Neutrophil (primary cell): ENCODE data around the gene DNAJC2.

Source experiments
- H3K27ac ChIP-seq: fragments of 200-600 bp; sonication (generic); 2 replicates; pipeline ENCODE4 v1.5.1; 2016; ENCODE audit warnings: mild to moderate bottlenecking, moderate library complexity
- H3K27me3 ChIP-seq: fragments of 200-600 bp; sonication (generic); 2 replicates; pipeline ENCODE4 v1.6.0; 2016; ENCODE audit warnings: mild to moderate bottlenecking
- H3K36me3 ChIP-seq: fragments of 200-600 bp; sonication (generic); 2 replicates; pipeline ENCODE4 v1.5.1; 2017
- H3K4me1 ChIP-seq, 2 experiments: fragments of 200-600 bp in 1 of 2; sonication (generic) in 1 of 2; 1 replicate in 1 of 2; 2 replicates in 1 of 2; pipeline versions ENCODE4 v1.5.1 to v1.6.1; 2013 to 2016; ENCODE audit warnings: low read depth in 1 of 2, low read length in 1 of 2, mild to moderate bottlenecking in 1 of 2, moderate library complexity in 1 of 2; ENCODE audit not compliant: control insufficient read depth in 1 of 2, insufficient read depth in 1 of 2
- H3K4me3 ChIP-seq, 2 experiments: fragments of 200-600 bp in 1 of 2; sonication (generic) in 1 of 2; 1 replicate in 1 of 2; 2 replicates in 1 of 2; pipeline ENCODE4 v1.5.1; 2013 to 2016; ENCODE audit warnings: low read depth in 1 of 2, low read length in 1 of 2, mild to moderate bottlenecking in 1 of 2, moderate library complexity in 1 of 2
- H3K9me3 ChIP-seq: fragments of 200-600 bp; sonication (generic); 2 replicates; pipeline ENCODE4 v1.5.1; 2016
- CTCF ChIP-seq: fragments of 200-600 bp; sonication (generic); IDR thresholded peaks from 2 replicates; pipeline ENCODE4 v1.5.1; 2016; ENCODE audit warnings: antibody characterized with exemption

DNAJC2 gene

GRCh38 chr7:103307503-103308231 is 36.9 kb downstream of the DNAJC2 start:
- Histone ChIP-seq H3K36me3 (peaks cover 86% of the 10 kb centered on the region), H3K4me1 (peaks cover 14 to 16% of the 10 kb centered on the region in 2 experiments), H3K9me3 (no peaks in the 10 kb centered on the region), H3K27ac (peak overlapping the region; percentile 58), H3K27me3 (no peaks in the 10 kb centered on the region), H3K4me3 (no peak overlapping the region)
- TF ChIP-seq CTCF = no peak

GRCh38 chr7:103301441-103301840 is 43.1 kb downstream of the DNAJC2 start:
- peaks cover 74% of the 10 kb centered on the region for H3K36me3 ChIP-seq

GRCh38 chr7:103299660-103300059 is 44.9 kb downstream of the DNAJC2 start:
- no peaks in the 10 kb centered on the region for H3K27me3 ChIP-seq
- H3K9me3 ChIP-seq = no peaks in the 10 kb centered on the region
- H3K36me3 ChIP-seq = peaks cover 60% of the 10 kb centered on the region
- TF ChIP-seq CTCF = no peak
- no peak overlapping the region for H3K4me3 ChIP-seq
- H3K4me1 ChIP-seq = peaks cover 13 to 18% of the 10 kb centered on the region in 2 experiments
- H3K27ac ChIP-seq = no peak overlapping the region

More at GRCh38 chr7:103301441-103301840, 43.1 kb downstream of the DNAJC2 start:
- H3K27me3 ChIP-seq = no peaks in the 10 kb centered on the region
- no peak for TF ChIP-seq CTCF
- no peak overlapping the region for H3K27ac ChIP-seq
- peaks cover 19 to 23% of the 10 kb centered on the region in 2 experiments for H3K4me1 ChIP-seq
- no peaks in the 10 kb centered on the region for H3K9me3 ChIP-seq
- H3K4me3 ChIP-seq = no peak overlapping the region

GRCh38 chr7:103297837-103298179 is 46.8 kb downstream of the DNAJC2 start:
- Histone ChIP-seq H3K27ac (peak overlapping the region; percentile 82), H3K4me1 (peaks cover 13 to 18% of the 10 kb centered on the region in 2 experiments), H3K27me3 (no peaks in the 10 kb centered on the region), H3K4me3 (peak overlapping the region; percentile 73 to 80), H3K9me3 (no peaks in the 10 kb centered on the region), H3K36me3 (peaks cover 42% of the 10 kb centered on the region)
- no peak for TF ChIP-seq CTCF

- Histone ChIP-seq H3K27me3 (no peaks in the 10 kb centered on the region), H3K9me3 (no peaks in the 10 kb centered on the region), H3K4me1 (peaks cover 13 to 18% of the 10 kb centered on the region in 2 experiments), H3K4me3 (peak within 1 kb of the TSS; percentile 73 to 80), H3K27ac (peak within 1 kb of the TSS; percentile 82), H3K36me3 (peaks cover 35% of the 10 kb centered on the region)
- peak; percentile 97 for TF ChIP-seq CTCF
These were observed 47.4 kb downstream of the DNAJC2 start, which contains the start of gene PMPCB for GRCh38 chr7:103296901-103297836. TSS of gene PMPCB (plus strand) at chr7:103297435. CDS start at chr7:103297460, 25 bp downstream.
